PFSK-1 (cell line): ENCODE data around the gene ABCC9.

ENCODE experiments used
- FOXP2 ChIP-seq: optimal IDR thresholded peaks from 2 replicates; pipeline ENCODE3; 2011; ENCODE audit warnings: borderline replicate concordance, control low read depth, inconsistent platforms; ENCODE audit not compliant: insufficient read depth; ENCODE audit errors: extremely low read length, extremely low read depth
- POLR2AphosphoS5 ChIP-seq: IDR thresholded peaks from 2 replicates; pipeline ENCODE4 v1.6.1; 2012; ENCODE audit warnings: low read depth, mild to moderate bottlenecking, control low read depth, low read length, moderate library complexity
- SIN3A ChIP-seq: IDR thresholded peaks from 2 replicates; pipeline ENCODE4 v1.6.1; 2012; ENCODE audit warnings: mild to moderate bottlenecking, low read length, moderate library complexity, borderline replicate concordance; ENCODE audit not compliant: insufficient read depth
- TAF1 ChIP-seq: IDR thresholded peaks from 2 replicates; pipeline ENCODE4 v1.6.1; 2012; ENCODE audit warnings: low read length, control low read depth, borderline replicate concordance; ENCODE audit not compliant: insufficient read depth
- TF ChIP-seq, protein P1 (sequence below), 2 experiments: IDR thresholded peaks; 2 replicates each; pipeline versions ENCODE4 v1.6.1 to v1.8.0; 2011 to 2012; ENCODE audit warnings: low read depth in 2 of 2, low read length in 2 of 2, control low read depth in 1 of 2, inconsistent platforms in 1 of 2, mild to moderate bottlenecking in 1 of 2, moderate library complexity in 1 of 2; ENCODE audit not compliant: insufficient read depth in 1 of 2

The ABCC9 gene

DNA sequence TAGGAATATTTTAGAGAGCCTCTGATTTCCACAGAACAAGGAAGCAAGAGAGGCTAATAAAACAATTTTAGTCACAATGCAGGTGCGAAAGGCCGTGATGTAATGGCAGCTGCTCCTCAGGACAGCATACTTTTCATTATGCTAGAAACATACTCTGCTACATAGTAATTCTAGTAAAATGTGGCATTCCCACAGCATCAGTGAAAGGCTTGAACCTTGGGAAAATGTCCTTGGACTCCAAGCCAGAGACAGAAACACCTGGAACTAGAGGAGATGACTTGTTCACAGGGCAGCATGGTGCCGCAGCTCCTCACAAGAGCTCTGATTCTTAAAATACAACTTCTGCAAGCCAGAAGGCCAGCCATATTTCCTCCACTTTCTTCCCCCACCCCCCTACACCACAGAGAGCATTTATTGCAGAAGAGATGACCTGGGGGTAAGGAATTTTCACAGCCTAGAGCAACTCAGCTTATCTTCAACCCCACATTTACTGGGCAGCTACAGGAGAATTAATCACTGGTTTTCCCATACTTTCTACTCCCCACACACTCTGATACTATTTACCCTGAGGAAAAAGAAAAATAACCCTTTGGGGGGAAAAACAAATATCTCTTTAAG is 15.8 kb downstream of the ABCC9 start:
- TF ChIP-seq, protein P1, sequence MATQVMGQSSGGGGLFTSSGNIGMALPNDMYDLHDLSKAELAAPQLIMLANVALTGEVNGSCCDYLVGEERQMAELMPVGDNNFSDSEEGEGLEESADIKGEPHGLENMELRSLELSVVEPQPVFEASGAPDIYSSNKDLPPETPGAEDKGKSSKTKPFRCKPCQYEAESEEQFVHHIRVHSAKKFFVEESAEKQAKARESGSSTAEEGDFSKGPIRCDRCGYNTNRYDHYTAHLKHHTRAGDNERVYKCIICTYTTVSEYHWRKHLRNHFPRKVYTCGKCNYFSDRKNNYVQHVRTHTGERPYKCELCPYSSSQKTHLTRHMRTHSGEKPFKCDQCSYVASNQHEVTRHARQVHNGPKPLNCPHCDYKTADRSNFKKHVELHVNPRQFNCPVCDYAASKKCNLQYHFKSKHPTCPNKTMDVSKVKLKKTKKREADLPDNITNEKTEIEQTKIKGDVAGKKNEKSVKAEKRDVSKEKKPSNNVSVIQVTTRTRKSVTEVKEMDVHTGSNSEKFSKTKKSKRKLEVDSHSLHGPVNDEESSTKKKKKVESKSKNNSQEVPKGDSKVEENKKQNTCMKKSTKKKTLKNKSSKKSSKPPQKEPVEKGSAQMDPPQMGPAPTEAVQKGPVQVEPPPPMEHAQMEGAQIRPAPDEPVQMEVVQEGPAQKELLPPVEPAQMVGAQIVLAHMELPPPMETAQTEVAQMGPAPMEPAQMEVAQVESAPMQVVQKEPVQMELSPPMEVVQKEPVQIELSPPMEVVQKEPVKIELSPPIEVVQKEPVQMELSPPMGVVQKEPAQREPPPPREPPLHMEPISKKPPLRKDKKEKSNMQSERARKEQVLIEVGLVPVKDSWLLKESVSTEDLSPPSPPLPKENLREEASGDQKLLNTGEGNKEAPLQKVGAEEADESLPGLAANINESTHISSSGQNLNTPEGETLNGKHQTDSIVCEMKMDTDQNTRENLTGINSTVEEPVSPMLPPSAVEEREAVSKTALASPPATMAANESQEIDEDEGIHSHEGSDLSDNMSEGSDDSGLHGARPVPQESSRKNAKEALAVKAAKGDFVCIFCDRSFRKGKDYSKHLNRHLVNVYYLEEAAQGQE (IDR thresholded peaks at IDR 0.05; ENCODE audit: insufficient read depth in 1 of 2, low read depth in 2 of 2, low read length in 2 of 2), result no peak
- TF ChIP-seq POLR2AphosphoS5 (no peak), SIN3A (no peak), FOXP2 (no peak), TAF1 (no peak)

DNA sequence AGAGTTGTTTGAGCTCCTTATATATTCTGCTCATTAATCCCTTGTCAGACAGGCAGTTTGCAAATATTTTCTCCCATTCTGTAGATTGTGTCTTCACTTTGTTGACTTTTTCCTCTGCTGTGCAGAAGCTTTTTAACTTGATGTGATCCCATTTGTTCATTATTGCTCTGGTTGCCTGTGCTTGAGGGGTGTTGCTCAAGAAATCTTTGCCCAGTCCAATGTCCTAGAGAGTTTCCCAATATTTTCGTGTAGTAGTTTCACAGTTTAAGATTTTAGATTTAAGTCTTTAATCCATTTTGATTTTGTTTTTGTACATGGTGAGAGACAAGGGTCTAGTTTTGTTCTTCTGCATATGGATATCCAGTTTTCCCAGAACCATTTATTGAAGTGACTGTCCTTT is 19.8 kb downstream of the ABCC9 start:
- TF ChIP-seq, protein P1 (IDR thresholded peaks at IDR 0.05; ENCODE audit: insufficient read depth in 1 of 2, low read depth in 2 of 2, low read length in 2 of 2), result no peak
- TF ChIP-seq FOXP2, result no peak
- no peak for TF ChIP-seq TAF1
- TF ChIP-seq POLR2AphosphoS5, result no peak

DNA sequence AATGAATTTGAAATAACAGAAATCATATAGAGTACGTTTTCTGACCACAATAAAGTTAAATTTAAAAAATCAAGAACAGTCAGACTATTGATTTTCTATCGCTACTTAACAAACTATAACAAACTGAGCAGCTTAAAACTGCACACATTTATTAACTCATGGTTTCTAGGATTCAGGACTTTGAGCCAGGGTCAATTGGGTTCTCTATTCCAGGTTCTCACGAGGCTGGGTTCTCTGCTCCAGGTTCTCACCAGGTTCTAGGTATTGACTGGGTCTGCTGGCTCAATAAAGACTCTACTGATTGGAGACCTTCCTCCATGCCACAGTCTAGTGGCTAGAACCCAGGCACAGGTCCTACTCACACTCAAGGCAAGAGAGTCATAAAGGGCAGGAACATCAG is 22.8 kb downstream of the ABCC9 start:
- no peak for TF ChIP-seq FOXP2
- TF ChIP-seq, protein P1 (IDR thresholded peaks at IDR 0.05; ENCODE audit: insufficient read depth in 1 of 2, low read depth in 2 of 2, low read length in 2 of 2), result no peak
- no peak for TF ChIP-seq POLR2AphosphoS5
- TF ChIP-seq SIN3A, result no peak
- TF ChIP-seq TAF1, result no peak

DNA sequence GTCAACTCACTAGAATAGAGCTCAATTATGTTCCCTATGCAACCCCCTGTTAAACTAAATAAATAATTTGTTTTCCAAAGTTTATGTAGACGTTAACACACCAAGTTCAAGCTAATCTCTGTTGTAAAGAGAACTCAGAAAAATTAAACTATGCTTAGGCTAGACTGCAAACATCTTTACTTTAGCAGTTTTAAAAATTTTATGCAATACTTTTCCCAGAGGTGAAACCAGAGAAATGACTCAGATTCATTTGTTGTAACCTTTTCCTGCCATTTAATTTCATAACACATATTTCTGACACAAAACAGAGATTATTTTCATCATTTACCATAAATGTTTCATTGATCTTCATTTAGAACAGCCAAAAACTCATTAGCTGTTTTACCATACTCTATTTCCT is 27.4 kb downstream of the ABCC9 start:
- no peak for TF ChIP-seq FOXP2
- TF ChIP-seq, protein P1 (IDR thresholded peaks at IDR 0.05; ENCODE audit: insufficient read depth in 1 of 2, low read depth in 2 of 2, low read length in 2 of 2), result no peak
- no peak for TF ChIP-seq POLR2AphosphoS5
- TF ChIP-seq SIN3A, result no peak
- no peak for TF ChIP-seq TAF1

DNA sequence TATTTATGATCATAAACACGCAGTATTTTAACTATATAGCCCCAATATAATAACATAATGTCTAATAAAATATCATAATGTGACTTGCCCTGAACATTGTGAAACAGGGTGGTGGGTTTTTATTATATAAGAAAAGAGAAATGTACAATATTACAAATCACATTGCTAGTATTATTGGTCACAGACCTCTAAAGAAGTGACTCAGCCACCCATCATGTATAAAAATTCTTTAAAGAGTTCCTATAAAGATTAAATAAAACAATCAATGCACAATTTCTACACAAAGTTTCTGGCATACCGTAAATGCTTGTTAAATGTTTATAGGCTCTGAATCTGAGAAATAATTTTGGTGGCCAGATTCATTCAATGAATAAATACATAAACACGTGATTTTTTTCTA is 28.9 kb downstream of the ABCC9 start:
- TF ChIP-seq SIN3A, result no peak
- TF ChIP-seq, protein P1 (IDR thresholded peaks at IDR 0.05; ENCODE audit: insufficient read depth in 1 of 2, low read depth in 2 of 2, low read length in 2 of 2), result no peak
